H9 (cell line): ENCODE measurements around the gene DCXR. TPM values are rescaled to one million over a fixed set of nuclear protein-coding genes. Genes with fewer than 3 reads are reported as not detected.

ENCODE experiments used
- DNase-seq: peaks from one replicate; pipeline ENCODE4 v3.0.0-alpha.2; 2017
- H2AFZ ChIP-seq: one replicate; pipeline ENCODE4 v1.6.1; 2013; ENCODE audit warnings: mild to moderate bottlenecking, low read length, control low read depth, moderate library complexity
- H2AK5ac ChIP-seq: 2 replicates; pipeline ENCODE4 v1.6.1; 2013; ENCODE audit warnings: low read length, control low read depth, mixed read lengths; ENCODE audit not compliant: insufficient read length
- H2BK120ac ChIP-seq: one replicate; pipeline ENCODE4 v1.6.1; 2013; ENCODE audit warnings: low read depth, mild to moderate bottlenecking, low read length, control low read depth, inconsistent platforms; ENCODE audit not compliant: poor library complexity, severe bottlenecking
- H2BK12ac ChIP-seq: 2 replicates; pipeline ENCODE4 v1.6.1; 2013; ENCODE audit warnings: low read length, control low read depth, mixed read lengths, low read depth; ENCODE audit not compliant: insufficient read length
- H2BK15ac ChIP-seq: 2 replicates; pipeline ENCODE4 v1.6.1; 2013; ENCODE audit warnings: low read depth, low read length, control low read depth
- H2BK20ac ChIP-seq: one replicate; pipeline ENCODE4 v1.6.1; 2013; ENCODE audit warnings: low read depth, mild to moderate bottlenecking, low read length, control low read depth, inconsistent platforms; ENCODE audit not compliant: poor library complexity, severe bottlenecking
- H2BK5ac ChIP-seq: 2 replicates; pipeline ENCODE4 v1.6.1; 2013; ENCODE audit warnings: low read length, control low read depth, mixed read lengths; ENCODE audit not compliant: insufficient read length
- H3K14ac ChIP-seq: 2 replicates; pipeline ENCODE4 v1.6.1; 2013; ENCODE audit warnings: low read length, control low read depth; ENCODE audit not compliant: insufficient read depth
- H3K18ac ChIP-seq: 2 replicates; pipeline ENCODE4 v1.6.1; 2013; ENCODE audit warnings: low read depth, mild to moderate bottlenecking, mixed read lengths, low read length, control low read depth; ENCODE audit not compliant: insufficient read length
- H3K23ac ChIP-seq: 2 replicates; pipeline ENCODE4 v1.6.1; 2013; ENCODE audit warnings: low read length, control low read depth, mixed read lengths, low read depth; ENCODE audit not compliant: insufficient read length
- H3K23me2 ChIP-seq: 2 replicates; pipeline ENCODE4 v1.6.1; 2013; ENCODE audit warnings: low read depth, mild to moderate bottlenecking, mixed read lengths, low read length, control low read depth; ENCODE audit not compliant: insufficient read length, poor library complexity, severe bottlenecking
- H3K27ac ChIP-seq: 2 replicates; pipeline ENCODE4 v1.5.1; 2013; ENCODE audit warnings: low read length, control low read depth, mixed read lengths, low read depth; ENCODE audit not compliant: insufficient read length
- H3K27me3 ChIP-seq: 2 replicates; pipeline ENCODE4 v1.6.1; 2013; ENCODE audit warnings: low read length, control low read depth, inconsistent platforms; ENCODE audit not compliant: insufficient read depth
- H3K4ac ChIP-seq: 2 replicates; pipeline ENCODE4 v1.6.1; 2013; ENCODE audit warnings: low read depth, mild to moderate bottlenecking, control low read depth, inconsistent platforms, low read length, moderate library complexity
- H3K4me1 ChIP-seq: 2 replicates; pipeline ENCODE4 v1.6.1; 2013; ENCODE audit warnings: low read length, control low read depth, inconsistent platforms; ENCODE audit not compliant: insufficient read depth
- H3K4me2 ChIP-seq: 2 replicates; pipeline ENCODE4 v1.6.1; 2013; ENCODE audit warnings: low read length, control low read depth, mixed read lengths; ENCODE audit not compliant: insufficient read length, insufficient read depth
- H3K56ac ChIP-seq: 2 replicates; pipeline ENCODE4 v1.6.1; 2013; ENCODE audit warnings: low read depth, mild to moderate bottlenecking, mixed read lengths, low read length, control low read depth; ENCODE audit not compliant: insufficient read length
- H3K79me1 ChIP-seq: 2 replicates; pipeline ENCODE4 v1.6.1; 2013; ENCODE audit warnings: low read depth, mild to moderate bottlenecking, moderate library complexity, low read length, control low read depth, inconsistent platforms; ENCODE audit not compliant: insufficient read depth, poor library complexity, severe bottlenecking
- H3K79me2 ChIP-seq: 2 replicates; pipeline ENCODE4 v1.6.1; 2013; ENCODE audit warnings: low read length, control low read depth, inconsistent platforms; ENCODE audit not compliant: insufficient read depth
- H3K9ac ChIP-seq: 2 replicates; pipeline ENCODE4 v1.6.1; 2013; ENCODE audit warnings: low read length, control low read depth, mixed read lengths; ENCODE audit not compliant: insufficient read length; ENCODE audit errors: extremely low read depth
- H3K9me3 ChIP-seq: one replicate; pipeline ENCODE4 v1.6.1; 2013; ENCODE audit warnings: low read depth, low read length, inconsistent platforms; ENCODE audit not compliant: control insufficient read depth
- H3T11ph ChIP-seq: one replicate; pipeline ENCODE4 v1.6.1; 2013; ENCODE audit warnings: mild to moderate bottlenecking, low read length, control low read depth, inconsistent platforms
- H4K20me1 ChIP-seq: one replicate; pipeline ENCODE4 v1.6.1; 2013; ENCODE audit not compliant: control insufficient read depth, insufficient read length, insufficient read depth
- H4K5ac ChIP-seq: 2 replicates; pipeline ENCODE4 v1.6.1; 2013; ENCODE audit warnings: low read depth, mild to moderate bottlenecking, mixed read lengths, low read length, control low read depth; ENCODE audit not compliant: insufficient read length
- H4K8ac ChIP-seq: replicated peaks from 2 replicates; pipeline ENCODE4 v1.6.1; 2013; ENCODE audit warnings: low read length, control low read depth, mixed read lengths, low read depth; ENCODE audit not compliant: insufficient read length
- H4K91ac ChIP-seq: 2 replicates; pipeline ENCODE4 v1.6.1; 2013; ENCODE audit warnings: low read depth, mild to moderate bottlenecking, moderate library complexity, mixed read lengths, low read length, control low read depth; ENCODE audit not compliant: insufficient read length
- H3K27ac Mint-ChIP-seq, 3 experiments: 2 replicates in 2 of 3; 3 replicates in 1 of 3; pipeline ENCODE4 v1.8.0; 2020 to 2021; ENCODE audit warnings: mixed read lengths in 3 of 3, mild to moderate bottlenecking in 1 of 3, moderate library complexity in 1 of 3
- H3K27me3 Mint-ChIP-seq: 2 replicates; pipeline ENCODE4 v1.8.0; 2021; ENCODE audit warnings: low read depth, mild to moderate bottlenecking, moderate library complexity, mixed read lengths
- H3K36me3 Mint-ChIP-seq, 3 experiments: 2 replicates in 2 of 3; 3 replicates in 1 of 3; pipeline ENCODE4 v1.8.0; 2020 to 2021; ENCODE audit warnings: low read depth in 3 of 3, mixed read lengths in 3 of 3; ENCODE audit not compliant: insufficient read depth in 1 of 3
- H3K4me1 Mint-ChIP-seq, 2 experiments: 2 replicates each; pipeline ENCODE4 v1.8.0; 2020; ENCODE audit warnings: mixed read lengths in 2 of 2
- H3K4me3 Mint-ChIP-seq, 2 experiments: 2 replicates in 1 of 2; 3 replicates in 1 of 2; pipeline ENCODE4 v1.8.0; 2020 to 2021; ENCODE audit warnings: mild to moderate bottlenecking in 2 of 2, mixed read lengths in 2 of 2, moderate library complexity in 1 of 2
- H3K9me3 Mint-ChIP-seq, 2 experiments: 2 replicates in 1 of 2; 3 replicates in 1 of 2; pipeline ENCODE4 v1.8.0; 2020; ENCODE audit warnings: mild to moderate bottlenecking in 2 of 2, mixed read lengths in 2 of 2, moderate library complexity in 1 of 2
- CTCF ChIP-seq: fragments of 200-600 bp; sonication (generic); conservative IDR thresholded peaks from 3 replicates; pipeline ENCODE4 v1.8.0; 2021; ENCODE audit warnings: antibody characterized with exemption, mild to moderate bottlenecking
- WGBS: extraction: QIAGEN DNeasy Blood & Tissue Kit; methylation state at CpG from one replicate; pipeline ENCODE4 v1.1.7; 2013; ENCODE audit warnings: missing lambda C conversion rate, low lambda C conversion rate, mixed read lengths; ENCODE audit not compliant: insufficient read length; ENCODE audit errors: extremely low coverage; 5-methylcytosine and 5-hydroxymethylcytosine counted together
- total RNA-seq: library from RNA; stranded (reverse); gene quantifications from 2 replicates; pipeline ENCODE4 v1.2.1, GENCODE V29; 2021

The DCXR gene
- total RNA-seq, 1 experiment from 2014 or later = 93.6 TPM

GRCh38 chr17:82005701-82006348 lies 31.7 kb downstream of the DCXR start:
- H3K9ac ChIP-seq = no peak overlapping the region

More at GRCh38 chr17:82005701-82006348, 31.7 kb downstream of the DCXR start:
- H3K79me1 ChIP-seq = no peaks in the 10 kb centered on the region
- no peak overlapping the region for H2BK5ac ChIP-seq
- no peak overlapping the region for H3K27ac ChIP-seq
- TF ChIP-seq CTCF = no peak
- no peak overlapping the region for H2BK120ac ChIP-seq
- H3K23me2 ChIP-seq = no peaks in the 10 kb centered on the region
- no CpG with 5 or more reads among the region's 30 CpGs for WGBS
- H2BK20ac ChIP-seq = no peak overlapping the region
- Mint-ChIP-seq H3K36me3 (no peaks in the 10 kb centered on the region), H3K27me3 (no peaks in the 10 kb centered on the region; the same call in 1 of the 2 replicates), H3K27ac (peak overlapping the region in 1 of 3 experiments; percentile 63; a peak in 3 of 7 replicates), H3K4me3 (no peak overlapping the region; a peak in 2 of 5 replicates), H3K9me3 (no peaks in the 10 kb centered on the region), H3K4me1 (no peaks in the 10 kb centered on the region)
- H3K4me1 ChIP-seq = no peaks in the 10 kb centered on the region
- H2AK5ac ChIP-seq = no peak overlapping the region
- H2BK15ac ChIP-seq = no peak overlapping the region
- no peak overlapping the region for H3K23ac ChIP-seq
- no peaks in the 10 kb centered on the region for H3K79me2 ChIP-seq
- no peak overlapping the region for H3K18ac ChIP-seq
- no peak overlapping the region for H4K5ac ChIP-seq
- no peaks in the 10 kb centered on the region for H3K9me3 ChIP-seq
- no peak overlapping the region for H4K8ac ChIP-seq
- no peak overlapping the region for H3K14ac ChIP-seq
- no peak for DNase-seq
- H3T11ph ChIP-seq = no peak overlapping the region
- H3K4me2 ChIP-seq = no peak overlapping the region
- H3K27me3 ChIP-seq = no peaks in the 10 kb centered on the region
- H2AFZ ChIP-seq = no peak overlapping the region
- H4K20me1 ChIP-seq = no peaks in the 10 kb centered on the region
- H3K56ac ChIP-seq = no peak overlapping the region
- H4K91ac ChIP-seq = no peak overlapping the region
- H3K4ac ChIP-seq = no peak overlapping the region
- no peak overlapping the region for H2BK12ac ChIP-seq
